PC-9 (cell line): ENCODE results near the gene MGAT3. TPM values are rescaled to one million over a fixed set of nuclear protein-coding genes. Genes with fewer than 3 reads are reported as not detected.

Experiments used
- BruUV-seq: library from RNA; stranded (reverse); fragments of 400-500 nt; replicated peaks from 2 replicates; lab custom pipeline; 2021; lab: Mats Ljungman, UMichigan
- CTCF ChIA-PET: fragments of 300-600 bp; sonication (Branson Sonifier 250); formaldehyde crosslinking; loops from one replicate; lab custom pipeline; 2022; ENCODE audit warnings: antibody characterized with exemption; lab: Charles Lee
- POLR2A ChIA-PET: fragments of 300-600 bp; sonication (Branson Sonifier 250); formaldehyde crosslinking; loops from one replicate; lab custom pipeline; 2022; ENCODE audit warnings: antibody characterized with exemption; ENCODE audit not compliant: unreplicated experiment; lab: Charles Lee
- DNase-seq, 2 experiments: peaks; one replicate each; pipeline versions ENCODE4 v3.0.0 to v3.0.0-alpha.2; 2015 to 2022; ENCODE audit warnings: mixed read lengths in 1 of 2
- H2AFZ ChIP-seq: fragments of 200-600 bp; sonication (generic); 2 replicates; pipeline ENCODE4 v1.8.1; 2017; ENCODE audit warnings: antibody characterized with exemption
- H3F3A ChIP-seq: fragments of 200-600 bp; sonication (generic); 2 replicates; pipeline ENCODE4 v1.8.1; 2017; ENCODE audit warnings: antibody characterized with exemption, mild to moderate bottlenecking, low read depth; ENCODE audit not compliant: insufficient read depth
- H3K27ac ChIP-seq: fragments of 200-600 bp; sonication (generic); 2 replicates; pipeline ENCODE4 v1.6.1; 2016; ENCODE audit warnings: mixed run types
- H3K27me3 ChIP-seq: fragments of 200-600 bp; sonication (generic); 2 replicates; pipeline ENCODE4 v1.6.1; 2016; ENCODE audit warnings: low read depth, mixed run types; ENCODE audit not compliant: insufficient read depth
- H3K36me3 ChIP-seq: fragments of 200-600 bp; sonication (generic); 2 replicates; pipeline ENCODE4 v1.6.1; 2016; ENCODE audit warnings: low read depth, mixed run types
- H3K4me1 ChIP-seq: fragments of 200-600 bp; sonication (generic); replicated peaks from 2 replicates; pipeline ENCODE4 v1.6.1; 2016; ENCODE audit warnings: mixed run types; ENCODE audit not compliant: insufficient read depth
- H3K4me2 ChIP-seq: fragments of 200-600 bp; sonication (generic); 2 replicates; pipeline ENCODE4 v1.6.1; 2017; ENCODE audit warnings: mixed run types
- H3K4me3 ChIP-seq: fragments of 200-600 bp; sonication (generic); 2 replicates; pipeline ENCODE4 v1.6.1; 2016; ENCODE audit warnings: mixed run types
- H3K79me2 ChIP-seq: fragments of 200-600 bp; sonication (generic); 2 replicates; pipeline ENCODE4 v1.6.1; 2017; ENCODE audit warnings: low read depth, mixed run types
- H3K9me2 ChIP-seq: fragments of 200-600 bp; sonication (generic); 2 replicates; pipeline ENCODE4 v1.8.1; 2017; ENCODE audit warnings: mild to moderate bottlenecking; ENCODE audit not compliant: insufficient read depth
- H3K9me3 ChIP-seq: fragments of 200-600 bp; sonication (generic); 2 replicates; pipeline ENCODE4 v1.8.1; 2016; ENCODE audit warnings: low read depth; ENCODE audit not compliant: insufficient read depth
- H4K20me1 ChIP-seq: fragments of 200-600 bp; sonication (generic); 2 replicates; pipeline ENCODE4 v1.8.1; 2017; ENCODE audit not compliant: insufficient read depth
- EZH2 ChIP-seq: fragments of 200-600 bp; sonication (generic); IDR thresholded peaks from 2 replicates; pipeline ENCODE4 v1.8.0; 2017; ENCODE audit warnings: antibody characterized with exemption, low read depth
- intact Hi-C: fragments of 100-400 bp; cut with micrococcal nuclease; formaldehyde crosslinking; loops from one replicate; pipeline ENCODE4 v1.10.0; 2022; ENCODE audit not compliant: unreplicated experiment
- total RNA-seq: library from RNA; stranded (reverse); gene quantifications from 2 replicates; pipeline ENCODE4 v1.2.3, GENCODE V29; 2021
- TF ChIP-seq, protein P1 (sequence below): fragments of 200-600 bp; sonication (generic); conservative IDR thresholded peaks from 2 replicates; pipeline ENCODE4 v1.6.1; 2017; ENCODE audit warnings: mixed run types, antibody characterized with exemption, mild to moderate bottlenecking, moderate library complexity

Gene MGAT3
- total RNA-seq, 1 experiment from 2014 or later: not detected

DNA sequence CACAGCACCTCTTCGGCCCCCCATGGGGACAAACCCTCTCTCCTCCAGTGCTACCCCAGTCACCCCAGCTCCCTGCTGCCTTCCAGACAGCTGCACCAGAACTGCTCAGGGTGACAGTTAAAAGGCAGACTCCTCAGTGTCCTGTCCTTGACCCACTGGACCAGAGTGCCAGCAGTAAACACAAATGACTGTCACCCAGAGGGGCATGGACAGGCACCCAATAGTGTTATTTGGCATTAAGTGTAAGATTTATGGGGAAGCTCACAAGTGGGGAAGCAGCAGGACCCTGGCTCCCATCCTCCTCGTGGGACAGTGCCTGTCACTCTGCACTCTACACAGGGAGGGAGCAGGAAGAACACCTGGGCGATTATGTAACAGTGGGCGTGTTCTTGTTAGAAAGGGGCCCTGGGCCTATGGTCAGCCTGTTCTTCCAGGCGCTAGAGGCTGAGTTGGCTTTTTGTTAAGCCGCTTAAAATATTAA is 70.7 kb downstream of the MGAT3 start:
- no peak overlapping the region for H3K4me3 ChIP-seq
- peaks cover 47% of the 10 kb centered on the region for H3K4me1 ChIP-seq
- no TSS peak for BruUV-seq
- DNase-seq: peak; percentile 52 to 75
- 0 out of 2 replicates have a peak overlapping the region, but pooled peaks have one; percentile 19 for H3K27ac ChIP-seq
- H4K20me1 ChIP-seq: peaks cover 67% of the 10 kb centered on the region
- H3K27me3 ChIP-seq: no peaks in the 10 kb centered on the region
- ChIA-PET POLR2A (interaction anchor here (0.9 kb wide), 1 partner anchor 38 kb away, joined by 5 read pairs; no protein-coding TSS in a partner anchor), CTCF (interaction anchor here (0.6 kb wide), 1 partner anchor 195 kb away, joined by 4 read pairs; no protein-coding TSS in a partner anchor)
- intact Hi-C loops: loop anchor here (5.0 to 10.0 kb wide), 3 partner anchors 283 to 760 kb away; partner anchors contain the start of gene PDGFB
- no peak for TF ChIP-seq EZH2
- TF ChIP-seq, protein P1, sequence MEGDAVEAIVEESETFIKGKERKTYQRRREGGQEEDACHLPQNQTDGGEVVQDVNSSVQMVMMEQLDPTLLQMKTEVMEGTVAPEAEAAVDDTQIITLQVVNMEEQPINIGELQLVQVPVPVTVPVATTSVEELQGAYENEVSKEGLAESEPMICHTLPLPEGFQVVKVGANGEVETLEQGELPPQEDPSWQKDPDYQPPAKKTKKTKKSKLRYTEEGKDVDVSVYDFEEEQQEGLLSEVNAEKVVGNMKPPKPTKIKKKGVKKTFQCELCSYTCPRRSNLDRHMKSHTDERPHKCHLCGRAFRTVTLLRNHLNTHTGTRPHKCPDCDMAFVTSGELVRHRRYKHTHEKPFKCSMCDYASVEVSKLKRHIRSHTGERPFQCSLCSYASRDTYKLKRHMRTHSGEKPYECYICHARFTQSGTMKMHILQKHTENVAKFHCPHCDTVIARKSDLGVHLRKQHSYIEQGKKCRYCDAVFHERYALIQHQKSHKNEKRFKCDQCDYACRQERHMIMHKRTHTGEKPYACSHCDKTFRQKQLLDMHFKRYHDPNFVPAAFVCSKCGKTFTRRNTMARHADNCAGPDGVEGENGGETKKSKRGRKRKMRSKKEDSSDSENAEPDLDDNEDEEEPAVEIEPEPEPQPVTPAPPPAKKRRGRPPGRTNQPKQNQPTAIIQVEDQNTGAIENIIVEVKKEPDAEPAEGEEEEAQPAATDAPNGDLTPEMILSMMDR: no peak
- H3K36me3 ChIP-seq: peaks cover 24% of the 10 kb centered on the region
- H3K4me2 ChIP-seq: peak overlapping the region; percentile 60; the same call in 1 of the 2 replicates
- no peak overlapping the region for H2AFZ ChIP-seq
- H3K9me2 ChIP-seq: no peaks in the 10 kb centered on the region
- H3K79me2 ChIP-seq: peaks cover 49% of the 10 kb centered on the region
- peaks cover 89% of the 10 kb centered on the region for H3F3A ChIP-seq
- H3K9me3 ChIP-seq: no peaks in the 10 kb centered on the region

DNA sequence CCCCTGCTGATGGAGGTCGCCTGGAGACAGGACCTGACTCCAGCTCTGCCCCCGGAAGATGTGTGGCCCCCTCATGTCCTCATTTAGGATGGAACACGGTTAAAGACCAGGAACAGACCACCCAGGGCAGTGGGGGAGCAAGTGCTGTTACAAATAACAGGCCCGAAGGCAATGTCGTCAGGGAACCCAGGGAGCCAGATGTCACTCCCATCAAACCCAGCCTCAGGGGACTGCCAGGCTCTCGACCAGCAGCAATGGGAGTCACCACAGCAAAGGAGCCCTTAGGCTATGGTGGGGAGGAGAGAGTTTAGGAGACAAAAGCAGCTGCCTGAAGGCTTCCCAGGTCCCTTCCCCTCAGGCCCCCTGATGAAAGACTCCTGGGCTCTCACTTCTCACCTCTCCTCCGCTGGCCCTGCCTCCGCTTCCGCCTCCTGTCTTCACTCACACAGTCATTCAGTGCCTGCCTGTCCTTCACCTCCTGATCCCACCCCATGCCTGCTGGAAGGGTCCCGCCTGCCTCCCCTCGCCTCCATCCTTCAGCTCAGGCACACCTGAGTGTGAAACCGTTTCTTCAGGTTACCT is 71.4 kb downstream of the MGAT3 start:
- Histone ChIP-seq H3K79me2 (peaks cover 42% of the 10 kb centered on the region), H3K9me3 (no peaks in the 10 kb centered on the region), H3K4me2 (peak overlapping the region; percentile 60), H3K4me1 (peaks cover 40% of the 10 kb centered on the region), H3K36me3 (peaks cover 18% of the 10 kb centered on the region), H3F3A (peaks cover 83% of the 10 kb centered on the region), H3K4me3 (no peak overlapping the region), H4K20me1 (peaks cover 61% of the 10 kb centered on the region), H2AFZ (no peak overlapping the region), H3K9me2 (no peaks in the 10 kb centered on the region), H3K27me3 (no peaks in the 10 kb centered on the region), H3K27ac (no peak overlapping the region)
- ChIA-PET CTCF (interaction anchor here (0.8 to 1.2 kb wide), 5 partner anchors 32 to 358 kb away, joined by 3 to 8 read pairs (median 5); partner anchors contain the start of gene TAB1), POLR2A (interaction anchor here (0.9 kb wide), 1 partner anchor 38 kb away, joined by 5 read pairs; no protein-coding TSS in a partner anchor)
- no TSS peak for BruUV-seq
- TF ChIP-seq EZH2: no peak
- TF ChIP-seq, protein P1: no peak
- intact Hi-C loops: loop anchor here (2.0 to 10.0 kb wide), 4 partner anchors 33 to 761 kb away; partner anchors contain the start of gene PDGFB
- peak in 1 of 2 experiments; percentile 17 for DNase-seq

DNA sequence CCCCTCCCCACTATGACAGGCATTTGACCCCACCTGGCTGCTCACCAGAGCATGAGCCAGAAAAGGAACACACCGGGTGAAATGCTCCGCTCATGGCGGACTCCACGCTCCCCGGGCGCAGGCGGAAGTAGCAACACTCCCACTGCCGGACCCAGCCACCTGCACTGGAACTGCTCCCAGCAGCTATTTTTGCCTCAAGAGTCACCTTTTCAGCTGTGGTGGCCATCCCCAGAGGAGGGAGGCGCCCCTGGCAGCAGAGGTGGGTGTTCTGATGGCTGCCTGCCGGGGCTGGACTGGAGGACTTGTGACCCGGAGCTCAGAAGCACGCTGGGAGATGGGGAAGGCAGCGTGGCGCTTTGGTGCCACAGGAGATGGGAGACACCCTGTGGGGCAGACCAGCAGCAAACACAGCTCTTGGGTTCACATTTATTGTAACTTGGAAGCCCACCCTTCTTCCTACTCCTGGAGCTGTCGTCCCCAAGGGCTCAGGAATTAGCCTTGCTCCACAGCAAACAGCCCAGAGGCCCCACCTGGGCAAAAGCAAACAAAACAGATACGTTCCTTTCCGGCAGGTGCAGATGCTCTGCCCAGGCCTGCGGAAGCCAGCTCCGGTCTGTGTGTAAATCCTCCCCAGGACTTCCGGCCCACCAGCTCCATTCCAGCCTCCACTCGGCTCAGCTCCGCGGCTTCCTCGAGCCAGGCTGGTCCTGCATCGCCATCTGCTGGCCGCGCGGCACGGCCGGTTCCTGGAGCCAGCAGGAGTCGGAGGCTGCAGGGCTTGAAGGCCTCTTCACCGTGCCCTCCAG is 72.1 kb downstream of the MGAT3 start:
- H3K4me2 ChIP-seq: peak overlapping the region; percentile 60
- ChIA-PET POLR2A (interaction anchor here (0.5 to 0.6 kb wide), 5 partner anchors 15 to 1331 kb away, joined by 3 to 8 read pairs (median 5); no protein-coding TSS in a partner anchor), CTCF (interaction anchor here (0.6 to 1.2 kb wide), 28 partner anchors 9 to 1224 kb away, joined by 3 to 17 read pairs (median 4); partner anchors contain the start of genes ATF4, RPL3 and TAB1)
- peaks cover 37% of the 10 kb centered on the region for H3K4me1 ChIP-seq
- H3K9me2 ChIP-seq: no peaks in the 10 kb centered on the region
- peaks cover 17% of the 10 kb centered on the region; the same call in 1 of the 2 replicates for H3K36me3 ChIP-seq
- H4K20me1 ChIP-seq: peaks cover 54% of the 10 kb centered on the region
- intact Hi-C loops: loop anchor here (1.0 to 10.0 kb wide), 5 partner anchors 34 to 762 kb away; partner anchors contain the start of gene PDGFB
- no peak overlapping the region for H3K27ac ChIP-seq
- BruUV-seq: no TSS peak
- no peak for TF ChIP-seq EZH2
- TF ChIP-seq, protein P1: peak; percentile 98
- peak overlapping the region; percentile 5; the same call in 1 of the 2 replicates for H3K4me3 ChIP-seq
- peaks cover 81% of the 10 kb centered on the region for H3F3A ChIP-seq
- H2AFZ ChIP-seq: no peak overlapping the region
- H3K27me3 ChIP-seq: no peaks in the 10 kb centered on the region
- H3K9me3 ChIP-seq: no peaks in the 10 kb centered on the region
- DNase-seq: peak; percentile 87 to 91
- peaks cover 37% of the 10 kb centered on the region for H3K79me2 ChIP-seq
